Pancreas (tissue), 10 donors: ENCODE data around the gene UGT1A7. TPM values are rescaled to one million over a fixed set of nuclear protein-coding genes. Genes with fewer than 3 reads are reported as not detected.

ENCODE experiments used
- ATAC-seq, 4 donors: fragments of 200-7000 bp; cut with Tn5 transposase; one replicate each; pipeline versions ENCODE4 v1.8.0 to v1.9.1; 2020; ENCODE audit warnings: mild to moderate bottlenecking in 4 of 4, moderate library complexity in 4 of 4
- DNase-seq, 6 donors: peaks; one replicate each; pipeline ENCODE4 v3.0.0-alpha.2; 2020
- FAIRE-seq: peaks from 2 replicates; lab custom pipeline; 2012; peaks lifted over from hg19 to GRCh38; lab: Jason Lieb, UNC
- H3K27ac ChIP-seq, 4 donors: fragments of 200-600 bp; sonication (generic); 1 replicate in 3 of 4; 2 replicates in 1 of 4; pipeline versions ENCODE4 v1.5.0 to v1.8.0; 2020
- H3K27me3 ChIP-seq, 4 donors: fragments of 200-600 bp; one replicate each; pipeline ENCODE4 v1.8.0; 2021
- H3K36me3 ChIP-seq, 3 donors: fragments of 200-600 bp; sonication (generic) in 1 of 3; one replicate each; pipeline versions ENCODE4 v1.5.0 to v1.8.0; 2020 to 2021
- H3K4me1 ChIP-seq, 3 donors: fragments of 200-600 bp; one replicate each; pipeline ENCODE4 v1.8.0; 2021
- H3K4me3 ChIP-seq, 4 donors: fragments of 200-600 bp; sonication (generic) in 2 of 4; one replicate each; pipeline versions ENCODE4 v1.5.0 to v1.8.0; 2020 to 2021
- H3K9me3 ChIP-seq, 4 donors: fragments of 200-600 bp; one replicate each; pipeline ENCODE4 v1.8.0; 2021
- CTCF ChIP-seq, 4 donors: fragments of 200-600 bp; sonication (generic) in 3 of 4; IDR thresholded peaks; one replicate each; pipeline versions ENCODE4 v1.5.0 to v1.8.0; 2021; ENCODE audit warnings: antibody characterized with exemption in 4 of 4
- WGBS, 2 donors: extraction: QIAGEN DNeasy Blood & Tissue Kit; methylation state at CpG; one replicate each; pipeline ENCODE4 v1.1.7; 2013; 5-methylcytosine and 5-hydroxymethylcytosine counted together
- intact Hi-C, 3 donors: fragments of 100-400 bp; cut with DNase I; formaldehyde crosslinking; loops; one replicate each; pipeline versions ENCODE4 v1.11.1 to v1.14.2; 2022
- polyA plus RNA-seq, 2 donors: library from polyadenylated mRNA; stranded (reverse); fragments of 200-250 nt; gene quantifications; one replicate each; pipeline ENCODE4 v1.2.3, GENCODE V29; 2013
- total RNA-seq, 6 donors: library from RNA; stranded (reverse); fragmentation: NEBNext Ultra II Directional in 4 of 6; extraction: Animal tissue kit (Norgen Biotek cat#: 25700) in 4 of 6; gene quantifications; one replicate each; pipeline versions ENCODE4 v1.2.1 to v1.2.4, GENCODE V29; 2021 to 2023
- donor health status: healthy with polysubstance abuse.
- donor health status: DM: no; HTN: no; CAD: no; lungs with moderate emphysema.
- donor health status: DM: no; HTN: no; CAD: no.
- donor health status: control.
- donor health status: control.
- donor health status: Bipolar disorder and iron deficiency.
- donor health status: DM: yes; HTN: yes; CAD: no.
- donor health status: DM: no; HTN: no; CAD: no.
- donor health status: DM: no; HTN: no; CAD: no.
- donor health status: DM: yes; HTN: yes; CAD: no.

UGT1A7 gene
- total and polyA plus RNA-seq, 8 donors, result not detected

GRCh38 chr2:233811732-233812131 lies 130.0 kb downstream of the UGT1A7 start:
- peak in 2 of 6 donors; percentile 10 to 22 for DNase-seq
- TF ChIP-seq CTCF (IDR thresholded peaks at IDR 0.05), result no peak
- no peak overlapping the region for H3K4me3 ChIP-seq
- intact Hi-C loops, result no loop called here
- ATAC-seq, result no peak
- WGBS, 2 donors, result 74 to 87% methylated on average over 8 of the region's 8 CpGs
- no peaks in the 10 kb centered on the region for H3K9me3 ChIP-seq
- no peaks in the 10 kb centered on the region for H3K27me3 ChIP-seq
- no peak for FAIRE-seq
- no peaks in the 10 kb centered on the region for H3K4me1 ChIP-seq
- no peaks in the 10 kb centered on the region for H3K36me3 ChIP-seq
- no peak overlapping the region for H3K27ac ChIP-seq

GRCh38 chr2:233813236-233814055 lies 131.7 kb downstream of the UGT1A7 start:
- DNase-seq (peak in 3 of 6 donors; percentile 7 to 29 (median 7)), FAIRE-seq (no peak), ATAC-seq (no peak)
- no peaks in the 10 kb centered on the region for H3K4me1 ChIP-seq
- H3K27ac ChIP-seq, result no peak overlapping the region
- 61 to 67% methylated on average over 3 of the region's 3 CpGs for WGBS, 2 donors
- no peaks in the 10 kb centered on the region for H3K9me3 ChIP-seq
- no peaks in the 10 kb centered on the region for H3K27me3 ChIP-seq
- no peaks in the 10 kb centered on the region for H3K36me3 ChIP-seq
- TF ChIP-seq CTCF (IDR thresholded peaks at IDR 0.05), result no peak
- intact Hi-C loops, result no loop called here
- no peak overlapping the region for H3K4me3 ChIP-seq

- FAIRE-seq (no peak), DNase-seq (peak in 2 of 6 donors; percentile 2 to 14), ATAC-seq (no peak)
- Histone ChIP-seq H3K4me3 (no peak overlapping the region), H3K9me3 (no peaks in the 10 kb centered on the region), H3K36me3 (no peaks in the 10 kb centered on the region), H3K4me1 (no peaks in the 10 kb centered on the region), H3K27me3 (no peaks in the 10 kb centered on the region), H3K27ac (no peak overlapping the region)
- WGBS, 2 donors, result 66 to 81% methylated on average over 2 of the region's 2 CpGs
- no peak for TF ChIP-seq CTCF (IDR thresholded peaks at IDR 0.05)
- intact Hi-C loops, result no loop called here
These were observed 132.5 kb downstream of the UGT1A7 start for GRCh38 chr2:233814056-233814835.

GRCh38 chr2:233815861-233816260 lies 134.2 kb downstream of the UGT1A7 start:
- Histone ChIP-seq H3K36me3 (no peaks in the 10 kb centered on the region), H3K4me1 (no peaks in the 10 kb centered on the region), H3K4me3 (no peak overlapping the region), H3K27me3 (no peaks in the 10 kb centered on the region), H3K9me3 (no peaks in the 10 kb centered on the region), H3K27ac (no peak overlapping the region)
- no peak for FAIRE-seq
- 73 to 87% methylated on average over 6 of the region's 6 CpGs for WGBS, 2 donors
- DNase-seq, result no peak
- intact Hi-C loops, result no loop called here
- ATAC-seq, result no peak
- TF ChIP-seq CTCF (IDR thresholded peaks at IDR 0.05), result no peak
